OCI-M1 (cell line): ENCODE measurements around the gene STAC.
A peak's percentile ranks its signal among the peaks of the same experiment; 100 is the strongest.

ENCODE experiments used
- DNase-seq: peaks from one replicate; lab custom pipeline; 2025; lab: John Stamatoyannopoulos, UW

The STAC gene

DNA sequence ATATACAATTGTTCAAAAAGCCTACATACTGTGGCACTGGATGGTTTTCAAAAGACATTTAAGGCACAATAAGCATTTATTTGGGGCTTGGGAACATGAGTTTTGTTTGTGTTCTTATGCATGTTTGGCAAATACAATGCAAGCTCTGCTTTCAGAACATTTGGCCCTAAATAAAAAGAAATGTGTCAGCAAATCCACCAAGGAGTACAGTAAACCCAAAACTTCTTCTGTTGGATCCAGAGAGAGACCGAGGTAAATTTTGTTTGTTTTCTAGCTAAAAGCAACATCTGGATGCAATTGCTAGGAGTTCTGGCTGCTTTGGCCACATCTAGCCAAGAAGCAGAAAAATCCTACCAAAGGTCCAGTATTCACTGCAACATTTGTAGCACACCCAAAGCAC, 215.2 kb downstream of the STAC start:
- DNase-seq, result no peak

DNA sequence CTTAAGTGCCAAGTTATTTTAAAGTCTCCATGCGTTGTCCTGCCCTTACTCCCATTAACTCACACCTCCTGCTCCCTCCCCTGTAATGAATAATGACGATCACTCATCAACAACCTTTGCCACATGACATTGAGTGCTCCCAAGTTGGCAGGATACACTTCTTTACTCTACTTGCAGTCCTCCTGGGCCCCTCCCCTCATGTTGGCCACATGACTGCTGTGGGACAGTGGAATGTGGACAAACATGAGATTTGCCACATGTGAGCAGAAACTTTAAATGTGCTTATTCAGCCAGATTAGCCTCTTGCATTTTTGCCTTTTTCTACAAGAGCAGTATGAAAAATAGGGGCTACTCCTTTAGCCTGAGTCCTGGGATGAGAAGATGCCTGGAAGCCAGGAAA, 216.1 kb downstream of the STAC start:
- DNase-seq, result no peak

DNA sequence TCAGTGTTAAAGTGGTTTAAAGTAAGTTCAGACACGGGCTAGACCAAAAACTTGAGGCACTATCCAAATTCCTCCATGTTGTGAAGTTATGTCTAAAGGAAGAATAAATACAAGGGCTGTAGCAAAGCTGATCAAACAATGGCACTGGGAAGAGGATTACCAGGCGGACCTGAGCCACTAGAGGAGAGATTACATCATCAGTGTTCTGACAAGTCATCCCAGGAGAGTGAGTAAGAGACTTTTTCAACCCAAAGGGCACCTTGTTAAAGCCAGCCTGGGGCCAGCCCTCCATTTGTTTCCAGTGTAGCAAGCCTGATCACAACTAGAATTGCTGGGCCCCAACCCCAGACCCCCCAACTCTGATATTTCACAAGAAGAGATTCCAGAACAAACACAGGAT, 217.1 kb downstream of the STAC start:
- peak; percentile 45 for DNase-seq
